Neutrophil (primary cell): ENCODE measurements around the gene C22orf15.

ENCODE experiments used
- H3K27ac ChIP-seq: fragments of 200-600 bp; sonication (generic); 2 replicates; pipeline ENCODE4 v1.5.1; 2016; ENCODE audit warnings: mild to moderate bottlenecking, moderate library complexity
- H3K27me3 ChIP-seq: fragments of 200-600 bp; sonication (generic); 2 replicates; pipeline ENCODE4 v1.6.0; 2016; ENCODE audit warnings: mild to moderate bottlenecking
- H3K36me3 ChIP-seq: fragments of 200-600 bp; sonication (generic); 2 replicates; pipeline ENCODE4 v1.5.1; 2017
- H3K4me1 ChIP-seq, 2 experiments: fragments of 200-600 bp in 1 of 2; sonication (generic) in 1 of 2; 1 replicate in 1 of 2; 2 replicates in 1 of 2; pipeline versions ENCODE4 v1.5.1 to v1.6.1; 2013 to 2016; ENCODE audit warnings: low read depth in 1 of 2, low read length in 1 of 2, mild to moderate bottlenecking in 1 of 2, moderate library complexity in 1 of 2; ENCODE audit not compliant: control insufficient read depth in 1 of 2, insufficient read depth in 1 of 2
- H3K4me3 ChIP-seq, 2 experiments: fragments of 200-600 bp in 1 of 2; sonication (generic) in 1 of 2; 1 replicate in 1 of 2; 2 replicates in 1 of 2; pipeline ENCODE4 v1.5.1; 2013 to 2016; ENCODE audit warnings: low read depth in 1 of 2, low read length in 1 of 2, mild to moderate bottlenecking in 1 of 2, moderate library complexity in 1 of 2
- H3K9me3 ChIP-seq: fragments of 200-600 bp; sonication (generic); 2 replicates; pipeline ENCODE4 v1.5.1; 2016
- CTCF ChIP-seq: fragments of 200-600 bp; sonication (generic); IDR thresholded peaks from 2 replicates; pipeline ENCODE4 v1.5.1; 2016; ENCODE audit warnings: antibody characterized with exemption

Gene C22orf15

GRCh38 chr22:23784215-23784732 is 21.5 kb downstream of the C22orf15 start:
- H3K27me3 ChIP-seq: no peaks in the 10 kb centered on the region
- H3K4me3 ChIP-seq: no peak overlapping the region
- H3K36me3 ChIP-seq: no peaks in the 10 kb centered on the region
- TF ChIP-seq CTCF: no peak
- H3K9me3 ChIP-seq: no peaks in the 10 kb centered on the region
- no peak overlapping the region for H3K27ac ChIP-seq
- peaks cover 13 to 15% of the 10 kb centered on the region in 2 experiments for H3K4me1 ChIP-seq

GRCh38 chr22:23786261-23786710 is 23.5 kb downstream of the C22orf15 start:
- Histone ChIP-seq H3K4me1 (peaks cover 13 to 15% of the 10 kb centered on the region in 2 experiments), H3K36me3 (no peaks in the 10 kb centered on the region), H3K9me3 (no peaks in the 10 kb centered on the region), H3K27me3 (no peaks in the 10 kb centered on the region), H3K4me3 (peak overlapping the region; percentile 69 to 95), H3K27ac (peak overlapping the region; percentile 98)
- no peak for TF ChIP-seq CTCF

DNA sequence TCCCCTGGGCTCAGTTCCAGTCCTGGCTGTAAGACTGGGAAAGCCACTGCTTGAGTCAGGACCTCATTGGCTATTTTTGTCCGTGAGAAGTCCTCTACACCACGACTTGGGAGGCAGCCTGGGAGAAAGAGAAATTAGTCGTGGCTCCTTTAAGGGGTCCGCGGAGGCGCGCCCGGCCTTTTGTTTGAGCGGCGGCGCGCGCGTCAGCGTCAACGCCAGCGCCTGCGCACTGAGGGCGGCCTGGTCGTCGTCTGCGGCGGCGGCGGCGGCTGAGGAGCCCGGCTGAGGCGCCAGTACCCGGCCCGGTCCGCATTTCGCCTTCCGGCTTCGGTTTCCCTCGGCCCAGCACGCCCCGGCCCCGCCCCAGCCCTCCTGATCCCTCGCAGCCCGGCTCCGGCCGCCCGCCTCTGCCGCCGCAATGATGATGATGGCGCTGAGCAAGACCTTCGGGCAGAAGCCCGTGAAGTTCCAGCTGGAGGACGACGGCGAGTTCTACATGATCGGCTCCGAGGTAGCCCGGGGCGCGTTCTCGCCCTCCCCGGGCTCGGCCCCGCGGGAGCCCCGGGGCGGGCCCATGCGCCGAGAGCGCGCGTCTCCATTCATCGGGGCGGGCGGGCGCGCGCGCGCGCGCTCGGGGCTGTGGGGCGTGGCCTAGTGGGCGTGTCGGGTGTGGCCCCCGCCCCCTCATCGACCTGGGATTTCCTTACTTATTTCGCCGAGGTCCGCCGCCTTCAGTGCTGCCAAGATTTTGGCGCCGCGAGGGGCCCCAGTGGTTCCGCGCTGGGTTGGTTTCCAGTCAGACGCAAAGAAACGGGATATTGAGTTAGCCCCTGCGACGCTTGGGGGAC is 24.2 kb downstream of the C22orf15 start, which contains the start of gene SMARCB1:
Gene SMARCB1 (plus strand): TSS at position 215 of the 848 bp plus-strand sequence. CDS start 204 bp downstream, at position 419.
- Histone ChIP-seq H3K4me1 (peaks cover 13 to 15% of the 10 kb centered on the region in 2 experiments), H3K27me3 (no peaks in the 10 kb centered on the region), H3K9me3 (no peaks in the 10 kb centered on the region), H3K4me3 (peak within 1 kb of the TSS; percentile 69 to 95), H3K27ac (peak within 1 kb of the TSS; percentile 98), H3K36me3 (peaks cover 6% of the 10 kb centered on the region)
- no peak for TF ChIP-seq CTCF

- peak overlapping the region; percentile 98 for H3K27ac ChIP-seq
- H3K27me3 ChIP-seq: no peaks in the 10 kb centered on the region
- peak overlapping the region; percentile 69 to 95 for H3K4me3 ChIP-seq
- peaks cover 13 to 15% of the 10 kb centered on the region in 2 experiments for H3K4me1 ChIP-seq
- H3K9me3 ChIP-seq: no peaks in the 10 kb centered on the region
- H3K36me3 ChIP-seq: peaks cover 11% of the 10 kb centered on the region
- TF ChIP-seq CTCF: no peak
Observed at GRCh38 chr22:23787600-23787896, 24.8 kb downstream of the C22orf15 start.

DNA sequence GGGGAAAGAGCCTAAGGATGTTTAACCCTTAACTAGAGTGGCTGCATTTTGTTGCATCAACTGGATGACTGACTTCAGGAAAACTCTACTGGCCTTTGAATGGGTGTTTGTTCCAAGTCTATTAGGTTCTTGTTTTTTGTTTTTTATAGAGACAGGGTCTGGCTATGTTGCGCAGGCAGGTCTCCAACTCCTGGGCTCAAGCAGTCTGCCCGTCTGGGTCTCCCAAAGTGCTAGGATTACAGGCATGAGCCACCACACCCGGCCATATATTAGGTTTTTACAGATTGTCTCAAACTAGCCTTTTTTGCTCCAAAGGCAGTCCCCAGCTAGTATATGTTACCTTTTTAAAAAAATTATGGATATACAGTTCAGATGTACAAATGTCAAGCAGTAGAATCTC is 25.1 kb downstream of the C22orf15 start:
- Histone ChIP-seq H3K9me3 (no peaks in the 10 kb centered on the region), H3K27me3 (no peaks in the 10 kb centered on the region), H3K4me3 (peak overlapping the region; percentile 69 to 95), H3K36me3 (peaks cover 14% of the 10 kb centered on the region), H3K4me1 (peaks cover 13 to 15% of the 10 kb centered on the region in 2 experiments), H3K27ac (peak overlapping the region; percentile 98)
- no peak for TF ChIP-seq CTCF
